ENCODE data around the gene SLC17A9. TPM values are rescaled to one million over a fixed set of nuclear protein-coding genes. Genes with fewer than 3 reads are reported as not detected.

Gene SLC17A9
- total RNA-seq, 6 experiments from 2014 or later: 32.8 to 47.0 (median 35.7) TPM

- Mint-ChIP-seq H3K4me1 (ENCODE audit: low read depth) (no peaks in the 10 kb centered on the region), H3K36me3 (ENCODE audit: low read depth) (no peaks in the 10 kb centered on the region), H3K27me3 (ENCODE audit: insufficient read depth) (peaks cover 59% of the 10 kb centered on the region), H3K27ac (no peak overlapping the region), H3K9me3 (no peaks in the 10 kb centered on the region), H3K4me3 (no peak overlapping the region)
- TF ChIP-seq CTCF (IDR thresholded peaks at IDR 0.05): no peak
- DNase-seq: no peak
Observed at GRCh38 chr20:62994869-62995281, 42.4 kb downstream of the SLC17A9 start.

GRCh38 chr20:62995481-62995880, 43.0 kb downstream of the SLC17A9 start:
- no peaks in the 10 kb centered on the region for H3K36me3 Mint-ChIP-seq (ENCODE audit: low read depth)
- DNase-seq: no peak
- no peaks in the 10 kb centered on the region for H3K4me1 Mint-ChIP-seq (ENCODE audit: low read depth)
- no peak for TF ChIP-seq CTCF (IDR thresholded peaks at IDR 0.05)
- H3K9me3 Mint-ChIP-seq: no peaks in the 10 kb centered on the region
- H3K27me3 Mint-ChIP-seq (ENCODE audit: insufficient read depth): peaks cover 63% of the 10 kb centered on the region
- no peak overlapping the region for H3K4me3 Mint-ChIP-seq
- H3K27ac Mint-ChIP-seq: no peak overlapping the region

GRCh38 chr20:62995898-62996595, 43.5 kb downstream of the SLC17A9 start:
- Mint-ChIP-seq H3K4me3 (no peak overlapping the region), H3K4me1 (ENCODE audit: low read depth) (no peaks in the 10 kb centered on the region), H3K36me3 (ENCODE audit: low read depth) (no peaks in the 10 kb centered on the region), H3K27me3 (ENCODE audit: insufficient read depth) (peaks cover 62% of the 10 kb centered on the region), H3K9me3 (no peaks in the 10 kb centered on the region), H3K27ac (no peak overlapping the region)
- DNase-seq: no peak
- TF ChIP-seq CTCF (IDR thresholded peaks at IDR 0.05): no peak

- H3K27me3 Mint-ChIP-seq (ENCODE audit: insufficient read depth): peaks cover 63% of the 10 kb centered on the region
- no peaks in the 10 kb centered on the region for H3K9me3 Mint-ChIP-seq
- TF ChIP-seq CTCF (IDR thresholded peaks at IDR 0.05): no peak
- H3K4me3 Mint-ChIP-seq: no peak overlapping the region
- H3K4me1 Mint-ChIP-seq (ENCODE audit: low read depth): no peaks in the 10 kb centered on the region
- no peak overlapping the region for H3K27ac Mint-ChIP-seq
- H3K36me3 Mint-ChIP-seq (ENCODE audit: low read depth): no peaks in the 10 kb centered on the region
- no peak for DNase-seq
Observed at GRCh38 chr20:62996596-62996982, 44.1 kb downstream of the SLC17A9 start.

GRCh38 chr20:62997417-62998035, 45.0 kb downstream of the SLC17A9 start:
- Mint-ChIP-seq H3K9me3 (no peaks in the 10 kb centered on the region), H3K4me3 (no peak overlapping the region), H3K27me3 (ENCODE audit: insufficient read depth) (peaks cover 62% of the 10 kb centered on the region), H3K27ac (no peak overlapping the region), H3K36me3 (ENCODE audit: low read depth) (no peaks in the 10 kb centered on the region), H3K4me1 (ENCODE audit: low read depth) (no peaks in the 10 kb centered on the region)
- no peak for TF ChIP-seq CTCF (IDR thresholded peaks at IDR 0.05)
- DNase-seq: no peak
